NCI-H2107 treated with DMSO at 0.1 percent for 48 hours (cell line): ENCODE measurements around the gene RNF25.

Source experiments
- DNase-seq: peaks from one replicate; lab custom pipeline; 2025; ENCODE audit not compliant: unreplicated experiment; lab: John Stamatoyannopoulos, UW

Gene RNF25

GRCh38 chr2:218626369-218626768 is 45.4 kb downstream of the RNF25 start:
- no peak for DNase-seq

GRCh38 chr2:218623366-218623705 is 48.5 kb downstream of the RNF25 start:
- DNase-seq: no peak

GRCh38 chr2:218622606-218623365 is 49.0 kb downstream of the RNF25 start:
- DNase-seq: no peak

- DNase-seq: no peak
Measured at GRCh38 chr2:218621007-218621406, 50.8 kb downstream of the RNF25 start.

GRCh38 chr2:218618102-218618860 is 53.5 kb downstream of the RNF25 start:
- DNase-seq: no peak

DNA sequence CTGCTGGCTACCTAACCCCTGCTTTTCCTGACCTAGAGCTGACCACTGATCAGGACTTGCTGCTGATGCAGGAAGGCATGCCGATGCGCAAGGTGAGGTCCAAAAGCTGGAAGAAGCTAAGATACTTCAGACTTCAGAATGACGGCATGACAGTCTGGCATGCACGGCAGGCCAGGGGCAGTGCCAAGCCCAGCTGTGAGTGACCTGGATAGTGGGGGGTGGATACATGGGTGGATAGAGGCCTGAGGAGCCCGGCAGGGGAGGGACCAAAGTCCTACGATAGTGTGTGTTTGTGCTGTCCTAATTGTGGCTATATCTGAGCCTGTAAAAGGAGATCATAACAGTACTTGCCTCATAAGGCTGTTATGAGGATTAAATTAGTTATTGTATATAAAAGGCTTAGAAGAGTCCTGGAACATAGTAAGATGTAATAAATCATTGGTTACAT is 55.9 kb downstream of the RNF25 start:
- DNase-seq: no peak
